Measurements from ENCODE around the gene MMP13.

Gene MMP13

GRCh38 chr11:102934735-102935134 is 20.8 kb downstream of the MMP13 start:
- H3K4me1 ChIP-seq (ENCODE audit: control insufficient read depth in 1 of 2, insufficient read depth in 1 of 2, low read depth in 1 of 2, low read length in 1 of 2) = no peaks in the 10 kb centered on the region
- H3K27me3 ChIP-seq = peaks cover 17% of the 10 kb centered on the region
- TF ChIP-seq CTCF (IDR thresholded peaks at IDR 0.05) = no peak
- no peaks in the 10 kb centered on the region for H3K36me3 ChIP-seq
- H3K4me3 ChIP-seq (ENCODE audit: low read depth in 1 of 2, low read length in 1 of 2) = no peak overlapping the region
- no peaks in the 10 kb centered on the region for H3K9me3 ChIP-seq
- H3K27ac ChIP-seq = no peak overlapping the region

- H3K27ac ChIP-seq = no peak overlapping the region
- H3K27me3 ChIP-seq = peaks cover 10% of the 10 kb centered on the region
- H3K4me1 ChIP-seq (ENCODE audit: control insufficient read depth in 1 of 2, insufficient read depth in 1 of 2, low read depth in 1 of 2, low read length in 1 of 2) = no peaks in the 10 kb centered on the region
- no peak for TF ChIP-seq CTCF (IDR thresholded peaks at IDR 0.05)
- no peaks in the 10 kb centered on the region for H3K36me3 ChIP-seq
- no peak overlapping the region for H3K4me3 ChIP-seq (ENCODE audit: low read depth in 1 of 2, low read length in 1 of 2)
- no peaks in the 10 kb centered on the region for H3K9me3 ChIP-seq
Observed at GRCh38 chr11:102933627-102934026, 21.9 kb downstream of the MMP13 start.

- Histone ChIP-seq H3K27ac (no peak overlapping the region), H3K9me3 (no peaks in the 10 kb centered on the region), H3K4me3 (ENCODE audit: low read depth in 1 of 2, low read length in 1 of 2) (no peak overlapping the region), H3K4me1 (ENCODE audit: control insufficient read depth in 1 of 2, insufficient read depth in 1 of 2, low read depth in 1 of 2, low read length in 1 of 2) (no peaks in the 10 kb centered on the region), H3K36me3 (no peaks in the 10 kb centered on the region), H3K27me3 (peaks cover 10% of the 10 kb centered on the region)
- no peak for TF ChIP-seq CTCF (IDR thresholded peaks at IDR 0.05)
Observed at GRCh38 chr11:102932678-102933077, 22.9 kb downstream of the MMP13 start.

GRCh38 chr11:102930451-102930850 is 25.1 kb downstream of the MMP13 start:
- no peak overlapping the region for H3K4me3 ChIP-seq (ENCODE audit: low read depth in 1 of 2, low read length in 1 of 2)
- H3K9me3 ChIP-seq = no peaks in the 10 kb centered on the region
- H3K4me1 ChIP-seq (ENCODE audit: control insufficient read depth in 1 of 2, insufficient read depth in 1 of 2, low read depth in 1 of 2, low read length in 1 of 2) = no peaks in the 10 kb centered on the region
- H3K27me3 ChIP-seq = peaks cover 6% of the 10 kb centered on the region
- no peaks in the 10 kb centered on the region for H3K36me3 ChIP-seq
- no peak for TF ChIP-seq CTCF (IDR thresholded peaks at IDR 0.05)
- H3K27ac ChIP-seq = no peak overlapping the region

- H3K4me3 ChIP-seq (ENCODE audit: low read depth in 1 of 2, low read length in 1 of 2) = no peak overlapping the region
- peaks cover 9% of the 10 kb centered on the region for H3K27me3 ChIP-seq
- TF ChIP-seq CTCF (IDR thresholded peaks at IDR 0.05) = no peak
- no peaks in the 10 kb centered on the region for H3K4me1 ChIP-seq (ENCODE audit: control insufficient read depth in 1 of 2, insufficient read depth in 1 of 2, low read depth in 1 of 2, low read length in 1 of 2)
- H3K27ac ChIP-seq = no peak overlapping the region
- H3K9me3 ChIP-seq = no peaks in the 10 kb centered on the region
- H3K36me3 ChIP-seq = no peaks in the 10 kb centered on the region
Observed at GRCh38 chr11:102929972-102930371, 25.6 kb downstream of the MMP13 start.

GRCh38 chr11:102929166-102929565 is 26.4 kb downstream of the MMP13 start:
- TF ChIP-seq CTCF (IDR thresholded peaks at IDR 0.05) = no peak
- no peaks in the 10 kb centered on the region for H3K4me1 ChIP-seq (ENCODE audit: control insufficient read depth in 1 of 2, insufficient read depth in 1 of 2, low read depth in 1 of 2, low read length in 1 of 2)
- no peaks in the 10 kb centered on the region for H3K36me3 ChIP-seq
- H3K27ac ChIP-seq = no peak overlapping the region
- H3K9me3 ChIP-seq = no peaks in the 10 kb centered on the region
- no peak overlapping the region for H3K4me3 ChIP-seq (ENCODE audit: low read depth in 1 of 2, low read length in 1 of 2)
- H3K27me3 ChIP-seq = peaks cover 17% of the 10 kb centered on the region
